Neuronal stem cell (in vitro differentiated cells): ENCODE results near the gene PTPRG.
"Not testable (repeated sequence)": the region's sequence is repeated elsewhere in the genome, so short reads cannot be mapped to it uniquely, and the experiment has no call there.

ENCODE experiments used
- DNase-seq: peaks from one replicate; pipeline ENCODE4 v3.0.0-alpha.2; 2013; ENCODE audit warnings: low spot score
- H2AFZ ChIP-seq: one replicate; pipeline ENCODE4 v1.6.1; 2013; ENCODE audit warnings: mild to moderate bottlenecking, low read length, inconsistent platforms
- H2AK5ac ChIP-seq: 2 replicates; pipeline ENCODE4 v1.6.1; 2013; ENCODE audit warnings: low read depth, mild to moderate bottlenecking, inconsistent platforms, low read length, moderate library complexity, mixed read lengths
- H2BK120ac ChIP-seq: 2 replicates; pipeline ENCODE4 v1.6.1; 2013; ENCODE audit warnings: low read depth, mild to moderate bottlenecking, inconsistent platforms, low read length, moderate library complexity, mixed read lengths
- H2BK12ac ChIP-seq: one replicate; pipeline ENCODE4 v1.6.1; 2013; ENCODE audit warnings: low read length, inconsistent platforms
- H2BK15ac ChIP-seq: 2 replicates; pipeline ENCODE4 v1.6.1; 2013; ENCODE audit warnings: mild to moderate bottlenecking, low read length, inconsistent platforms, mixed read lengths
- H2BK5ac ChIP-seq: one replicate; pipeline ENCODE4 v1.6.1; 2013; ENCODE audit warnings: inconsistent platforms, mild to moderate bottlenecking, low read length, moderate library complexity
- H3K14ac ChIP-seq: one replicate; pipeline ENCODE4 v1.6.1; 2013; ENCODE audit warnings: low read length, inconsistent platforms
- H3K18ac ChIP-seq: 2 replicates; pipeline ENCODE4 v1.6.1; 2013; ENCODE audit warnings: low read length, inconsistent platforms
- H3K23ac ChIP-seq: 2 replicates; pipeline ENCODE4 v1.6.1; 2013; ENCODE audit warnings: low read depth, mild to moderate bottlenecking, mixed read lengths, low read length, inconsistent platforms; ENCODE audit not compliant: poor library complexity
- H3K27ac ChIP-seq: replicated peaks from 3 replicates; pipeline ENCODE4 v1.5.1; 2013; ENCODE audit warnings: low read length, inconsistent platforms
- H3K27me3 ChIP-seq, 3 experiments: 2 replicates each; pipeline ENCODE4 v1.6.1; 2013; ENCODE audit warnings: low read length in 3 of 3, mild to moderate bottlenecking in 2 of 3, inconsistent platforms in 1 of 3, low read depth in 1 of 3, mixed read lengths in 1 of 3, moderate library complexity in 1 of 3; ENCODE audit not compliant: control insufficient read depth in 3 of 3, insufficient read depth in 3 of 3
- H3K36me3 ChIP-seq, 2 donors: replicated peaks in 1 of 2; 2 replicates each; pipeline ENCODE4 v1.6.1; 2013; ENCODE audit warnings: low read length in 2 of 2; ENCODE audit not compliant: control insufficient read depth in 2 of 2, insufficient read depth in 2 of 2
- H3K4ac ChIP-seq: 2 replicates; pipeline ENCODE4 v1.6.1; 2013; ENCODE audit warnings: inconsistent platforms, mild to moderate bottlenecking, low read length, moderate library complexity
- H3K4me1 ChIP-seq, 2 donors: 1 replicate in 1 of 2; 2 replicates in 1 of 2; pipeline ENCODE4 v1.6.1; 2013; ENCODE audit warnings: low read length in 2 of 2, low read depth in 1 of 2; ENCODE audit not compliant: control insufficient read depth in 2 of 2, insufficient read depth in 1 of 2
- H3K4me2 ChIP-seq: one replicate; pipeline ENCODE4 v1.6.1; 2013; ENCODE audit warnings: mild to moderate bottlenecking, low read length, inconsistent platforms; ENCODE audit not compliant: insufficient read depth, poor library complexity, severe bottlenecking
- H3K4me3 ChIP-seq, 2 donors: 2 replicates each; pipeline ENCODE4 v1.5.1; 2013; ENCODE audit warnings: low read length in 2 of 2, mild to moderate bottlenecking in 2 of 2, inconsistent platforms in 1 of 2, moderate library complexity in 1 of 2
- H3K79me1 ChIP-seq: one replicate; pipeline ENCODE4 v1.6.1; 2013; ENCODE audit warnings: low read depth, mild to moderate bottlenecking, inconsistent platforms, low read length, moderate library complexity
- H3K9ac ChIP-seq: one replicate; pipeline ENCODE4 v1.6.1; 2013; ENCODE audit warnings: mild to moderate bottlenecking, low read depth, low read length, inconsistent platforms; ENCODE audit not compliant: poor library complexity
- H3K9me3 ChIP-seq, 2 donors: replicated peaks in 1 of 2; 2 replicates each; pipeline versions ENCODE3 to v1.6.1; 2013; ENCODE audit warnings: low read length in 2 of 2, mild to moderate bottlenecking in 2 of 2, inconsistent platforms in 1 of 2, low read depth in 1 of 2, mixed read lengths in 1 of 2, moderate library complexity in 1 of 2; ENCODE audit not compliant: control insufficient read depth in 2 of 2, insufficient read depth in 1 of 2
- H4K8ac ChIP-seq: one replicate; pipeline ENCODE4 v1.6.1; 2013; ENCODE audit warnings: low read depth, mild to moderate bottlenecking, inconsistent platforms, low read length, moderate library complexity
- H4K91ac ChIP-seq: one replicate; pipeline ENCODE4 v1.6.1; 2013; ENCODE audit warnings: low read length, low read depth, mild to moderate bottlenecking, inconsistent platforms; ENCODE audit not compliant: poor library complexity
- WGBS, 2 donors: extraction: QIAGEN DNeasy Blood & Tissue Kit; methylation state at CpG; one replicate each; pipeline ENCODE4 v1.1.7; 2013; ENCODE audit warnings: missing lambda C conversion rate in 2 of 2, mixed read lengths in 1 of 2; ENCODE audit not compliant: insufficient read length in 2 of 2, insufficient replicate concordance in 1 of 2; ENCODE audit errors: extremely low coverage in 2 of 2; 5-methylcytosine and 5-hydroxymethylcytosine counted together

PTPRG gene

DNA sequence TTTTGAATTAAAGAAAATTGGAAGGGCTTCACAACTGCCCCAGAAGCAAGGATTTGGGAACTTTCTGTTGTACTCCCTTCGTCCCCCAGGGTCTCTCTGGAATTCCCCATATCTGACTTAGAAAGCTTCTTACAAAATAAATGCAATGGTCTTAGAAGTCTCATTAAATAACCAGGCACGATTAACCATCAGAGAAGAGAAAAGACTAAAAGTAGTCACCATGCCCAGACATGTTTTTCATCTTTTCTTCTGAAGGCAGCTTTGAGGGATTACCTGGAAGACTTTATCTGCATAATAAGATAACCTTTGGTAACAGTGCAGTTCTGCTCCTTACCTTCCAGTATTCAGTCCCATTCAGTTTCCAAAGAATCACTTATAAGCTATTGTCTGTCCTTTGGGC lies 135.9 kb downstream of the PTPRG start:
- Histone ChIP-seq H3K79me1 (no peaks in the 10 kb centered on the region), H3K4ac (no peak overlapping the region), H3K27me3 (no peaks in the 10 kb centered on the region), H2BK5ac (no peak overlapping the region), H3K4me2 (no peak overlapping the region), H3K9me3 (peaks cover 0 to 6% of the 10 kb centered on the region in 2 donors), H3K14ac (no peak overlapping the region), H2AK5ac (no peak overlapping the region), H3K23ac (no peak overlapping the region), H3K18ac (no peak overlapping the region), H4K91ac (no peak overlapping the region), H2BK12ac (no peak overlapping the region), H3K9ac (no peak overlapping the region), H2BK15ac (no peak overlapping the region), H3K4me3 (no peak overlapping the region), H2AFZ (no peak overlapping the region), H3K4me1 (peaks cover 10 to 14% of the 10 kb centered on the region in 2 donors), H2BK120ac (no peak overlapping the region), H4K8ac (no peak overlapping the region), H3K27ac (no peak overlapping the region), H3K36me3 (no peaks in the 10 kb centered on the region)
- WGBS, 2 donors: no CpG with 5 or more reads among the region's 2 CpGs
- no peak for DNase-seq

DNA sequence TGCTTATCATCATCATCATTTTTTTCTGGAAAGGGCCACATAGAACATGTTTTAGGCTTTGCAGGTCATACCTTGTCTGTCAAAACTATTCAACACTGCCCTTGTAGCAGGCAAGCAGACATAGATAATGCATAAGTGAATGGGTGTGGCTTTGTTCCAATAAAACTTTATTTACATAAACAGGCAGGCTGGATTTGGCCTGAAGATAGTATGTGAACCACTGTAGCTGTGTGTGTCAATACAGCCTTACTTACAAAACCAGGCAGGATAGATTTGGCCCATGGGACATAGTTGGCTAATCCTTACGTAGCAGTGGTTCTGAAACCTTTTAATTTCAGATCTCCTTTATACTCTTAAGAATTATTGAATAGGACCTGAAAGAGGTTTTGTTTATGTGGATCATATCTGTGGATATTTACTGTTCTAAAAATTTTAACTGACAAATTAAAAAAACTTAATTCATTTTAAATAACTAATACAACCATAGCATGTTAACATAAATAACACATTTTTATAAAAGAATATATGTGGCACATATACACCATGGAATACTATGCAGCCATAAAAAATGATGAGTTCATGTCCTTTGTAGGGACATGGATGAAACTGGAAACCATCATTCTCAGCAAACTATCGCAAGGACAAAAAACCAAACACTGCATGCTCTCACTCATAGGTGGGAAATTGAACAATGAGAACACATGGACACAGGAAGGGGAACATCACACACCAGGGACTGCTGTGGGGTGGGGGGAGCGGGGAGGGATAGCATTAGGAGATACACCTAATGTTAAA lies 137.1 kb downstream of the PTPRG start:
- not testable (repeated sequence) for H4K8ac ChIP-seq, H3K4me3 ChIP-seq, DNase-seq, H3K79me1 ChIP-seq, H3K4ac ChIP-seq, H2AFZ ChIP-seq, H3K14ac ChIP-seq, H3K23ac ChIP-seq, H3K18ac ChIP-seq, H3K9me3 ChIP-seq, H3K27me3 ChIP-seq, H2BK5ac ChIP-seq, H2AK5ac ChIP-seq, H2BK120ac ChIP-seq, H3K36me3 ChIP-seq, H2BK12ac ChIP-seq, H3K4me2 ChIP-seq, H3K27ac ChIP-seq, H2BK15ac ChIP-seq, H3K9ac ChIP-seq, H4K91ac ChIP-seq
- H3K4me1 ChIP-seq: peaks cover 8 to 14% of the 10 kb centered on the region in 2 donors
- WGBS, 2 donors: no CpG with 5 or more reads among the region's 3 CpGs

DNA sequence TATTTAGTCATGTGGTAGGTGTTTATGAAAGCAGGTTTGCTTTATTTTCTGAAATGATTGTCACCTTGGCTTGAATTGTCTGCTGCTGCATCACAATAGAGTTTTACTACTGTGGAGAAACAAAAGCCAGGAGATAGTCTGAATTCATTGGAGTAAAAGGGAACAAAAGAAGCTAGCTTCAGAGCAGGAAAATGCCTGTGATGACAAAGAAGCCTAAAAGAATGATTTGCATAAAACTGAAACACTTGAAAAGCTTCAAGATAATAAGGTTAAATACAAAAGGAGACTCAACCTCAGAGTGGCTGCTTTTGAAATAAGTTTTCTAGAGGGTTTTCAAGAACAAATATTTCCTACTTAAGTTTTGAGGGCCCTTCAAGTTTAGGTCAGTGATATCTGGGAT lies 138.3 kb downstream of the PTPRG start:
- Histone ChIP-seq H3K27ac (no peak overlapping the region), H3K9ac (no peak overlapping the region), H3K14ac (no peak overlapping the region), H2BK120ac (no peak overlapping the region), H3K79me1 (no peaks in the 10 kb centered on the region), H4K91ac (no peak overlapping the region), H3K18ac (no peak overlapping the region), H3K9me3 (peaks cover 0 to 6% of the 10 kb centered on the region in 2 donors), H2AK5ac (no peak overlapping the region), H2BK15ac (no peak overlapping the region), H2BK5ac (no peak overlapping the region), H4K8ac (no peak overlapping the region), H3K4ac (no peak overlapping the region), H2AFZ (no peak overlapping the region), H2BK12ac (no peak overlapping the region), H3K4me3 (no peak overlapping the region), H3K23ac (no peak overlapping the region), H3K4me1 (peaks cover 7 to 14% of the 10 kb centered on the region in 2 donors), H3K27me3 (no peaks in the 10 kb centered on the region), H3K4me2 (no peak overlapping the region), H3K36me3 (no peaks in the 10 kb centered on the region)
- DNase-seq: peak; percentile 35

DNA sequence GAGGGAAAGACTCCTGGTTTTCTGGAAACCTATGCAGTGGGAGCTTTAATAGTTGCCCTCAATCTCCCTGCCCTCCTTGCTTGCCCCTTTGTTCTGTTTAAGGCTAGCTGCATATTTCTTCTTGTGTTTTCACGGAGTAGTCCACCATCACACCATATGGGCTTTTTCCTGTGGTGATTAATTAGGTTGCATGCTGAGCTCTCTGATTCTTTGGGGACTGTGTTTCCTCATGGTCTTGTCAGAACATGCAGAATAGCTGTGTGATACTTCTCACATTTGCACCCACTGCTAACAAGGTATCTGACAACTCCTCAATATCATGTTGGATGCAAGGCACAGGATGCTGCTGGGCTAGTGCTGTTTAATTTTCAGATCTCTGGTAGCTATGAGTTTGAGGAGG lies 139.6 kb downstream of the PTPRG start:
- no peak overlapping the region for H2AFZ ChIP-seq
- H3K27me3 ChIP-seq: no peaks in the 10 kb centered on the region
- no peak overlapping the region for H4K91ac ChIP-seq
- no peak overlapping the region for H2BK15ac ChIP-seq
- no peak overlapping the region for H2BK5ac ChIP-seq
- no peak overlapping the region for H3K27ac ChIP-seq
- H3K9ac ChIP-seq: no peak overlapping the region
- WGBS, 2 donors: no CpG with 5 or more reads among the region's 1 CpG
- H3K9me3 ChIP-seq: peaks cover 0 to 6% of the 10 kb centered on the region in 2 donors
- H3K36me3 ChIP-seq: no peaks in the 10 kb centered on the region
- no peaks in the 10 kb centered on the region for H3K79me1 ChIP-seq
- H3K18ac ChIP-seq: no peak overlapping the region
- H3K4me3 ChIP-seq: no peak overlapping the region
- H3K4me1 ChIP-seq: peaks cover 10 to 14% of the 10 kb centered on the region in 2 donors
- no peak overlapping the region for H3K23ac ChIP-seq
- no peak overlapping the region for H3K14ac ChIP-seq
- no peak overlapping the region for H3K4ac ChIP-seq
- H3K4me2 ChIP-seq: no peak overlapping the region
- no peak overlapping the region for H2BK120ac ChIP-seq
- DNase-seq: no peak
- H2AK5ac ChIP-seq: no peak overlapping the region
- H4K8ac ChIP-seq: no peak overlapping the region
- no peak overlapping the region for H2BK12ac ChIP-seq
